Tibial artery (tissue), 4 donors: ENCODE data around the gene A2M.

Experiments used
- DNase-seq, 2 donors: peaks; one replicate each; pipeline ENCODE4 v3.0.0-alpha.2; 2019
- H3K27ac ChIP-seq, 2 donors: fragments of 200-600 bp; sonication (generic) in 1 of 2; 1 replicate in 1 of 2; 2 replicates in 1 of 2; pipeline ENCODE4 v1.5.1; 2018 to 2019; ENCODE audit warnings: mild to moderate bottlenecking in 1 of 2
- H3K27me3 ChIP-seq, 2 donors: fragments of 200-600 bp; sonication (generic) in 1 of 2; one replicate each; pipeline versions ENCODE4 v1.5.1 to v1.6.0; 2016 to 2019
- H3K36me3 ChIP-seq, 3 donors: fragments of 200-600 bp; sonication (generic) in 2 of 3; one replicate each; pipeline ENCODE4 v1.5.1; 2016 to 2019; ENCODE audit warnings: mild to moderate bottlenecking in 2 of 3
- H3K4me1 ChIP-seq, 4 donors: fragments of 200-600 bp; sonication (generic) in 2 of 4; 1 replicate in 3 of 4; 2 replicates in 1 of 4; pipeline ENCODE4 v1.5.1; 2016 to 2019
- H3K4me3 ChIP-seq, 2 donors: fragments of 200-600 bp; sonication (generic) in 1 of 2; 1 replicate in 1 of 2; 2 replicates in 1 of 2; pipeline ENCODE4 v1.5.1; 2018 to 2019; ENCODE audit warnings: mild to moderate bottlenecking in 2 of 2
- H3K9me3 ChIP-seq, 3 donors: fragments of 200-600 bp; sonication (generic) in 1 of 3; one replicate each; pipeline ENCODE4 v1.5.1; 2016 to 2019
- intact Hi-C: fragments of 100-400 bp; cut with DNase I; formaldehyde crosslinking; loops from one replicate; pipeline ENCODE4 v1.15.0; 2023; ENCODE audit warnings: low total_unique reads
- TF ChIP-seq, protein P1 (sequence below), 2 experiments: fragments of 200-600 bp in 1 of 2; fragments of 450-650 bp in 1 of 2; IDR thresholded peaks; one replicate each; pipeline ENCODE4 v1.5.1; 2017 to 2019; ENCODE audit warnings: antibody characterized with exemption in 2 of 2, mild to moderate bottlenecking in 1 of 2, moderate library complexity in 1 of 2

A2M gene

DNA sequence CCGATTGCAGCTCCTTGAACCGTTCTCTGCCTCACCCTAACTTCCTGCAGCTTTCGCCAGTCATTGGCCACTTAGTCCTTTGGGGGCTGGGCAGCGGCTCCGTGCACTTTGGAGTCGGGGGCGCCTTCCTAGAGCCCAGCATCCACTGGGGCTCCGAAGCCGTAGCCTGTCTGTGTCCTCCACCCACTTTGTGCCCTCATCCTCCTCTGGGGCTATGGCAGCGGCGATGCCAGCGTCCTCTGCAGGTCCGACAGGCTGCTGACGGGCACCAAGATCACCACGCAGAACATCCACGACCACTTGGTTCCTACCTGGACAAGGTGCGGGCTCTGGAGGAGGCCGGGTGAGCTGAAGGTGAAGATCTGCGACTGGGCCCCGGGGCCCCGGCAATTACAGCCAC lies 11.8 kb upstream of the A2M start:
- TF ChIP-seq, protein P1, sequence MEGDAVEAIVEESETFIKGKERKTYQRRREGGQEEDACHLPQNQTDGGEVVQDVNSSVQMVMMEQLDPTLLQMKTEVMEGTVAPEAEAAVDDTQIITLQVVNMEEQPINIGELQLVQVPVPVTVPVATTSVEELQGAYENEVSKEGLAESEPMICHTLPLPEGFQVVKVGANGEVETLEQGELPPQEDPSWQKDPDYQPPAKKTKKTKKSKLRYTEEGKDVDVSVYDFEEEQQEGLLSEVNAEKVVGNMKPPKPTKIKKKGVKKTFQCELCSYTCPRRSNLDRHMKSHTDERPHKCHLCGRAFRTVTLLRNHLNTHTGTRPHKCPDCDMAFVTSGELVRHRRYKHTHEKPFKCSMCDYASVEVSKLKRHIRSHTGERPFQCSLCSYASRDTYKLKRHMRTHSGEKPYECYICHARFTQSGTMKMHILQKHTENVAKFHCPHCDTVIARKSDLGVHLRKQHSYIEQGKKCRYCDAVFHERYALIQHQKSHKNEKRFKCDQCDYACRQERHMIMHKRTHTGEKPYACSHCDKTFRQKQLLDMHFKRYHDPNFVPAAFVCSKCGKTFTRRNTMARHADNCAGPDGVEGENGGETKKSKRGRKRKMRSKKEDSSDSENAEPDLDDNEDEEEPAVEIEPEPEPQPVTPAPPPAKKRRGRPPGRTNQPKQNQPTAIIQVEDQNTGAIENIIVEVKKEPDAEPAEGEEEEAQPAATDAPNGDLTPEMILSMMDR (IDR thresholded peaks at IDR 0.05) = no peak
- intact Hi-C loops = no loop called here
- H3K9me3 ChIP-seq = no peaks in the 10 kb centered on the region
- no peak overlapping the region for H3K4me3 ChIP-seq
- H3K27ac ChIP-seq = no peak overlapping the region
- H3K36me3 ChIP-seq = no peaks in the 10 kb centered on the region
- H3K4me1 ChIP-seq = peaks cover 0 to 12% (median 5%) of the 10 kb centered on the region in 4 donors
- no peaks in the 10 kb centered on the region for H3K27me3 ChIP-seq
- no peak for DNase-seq

DNA sequence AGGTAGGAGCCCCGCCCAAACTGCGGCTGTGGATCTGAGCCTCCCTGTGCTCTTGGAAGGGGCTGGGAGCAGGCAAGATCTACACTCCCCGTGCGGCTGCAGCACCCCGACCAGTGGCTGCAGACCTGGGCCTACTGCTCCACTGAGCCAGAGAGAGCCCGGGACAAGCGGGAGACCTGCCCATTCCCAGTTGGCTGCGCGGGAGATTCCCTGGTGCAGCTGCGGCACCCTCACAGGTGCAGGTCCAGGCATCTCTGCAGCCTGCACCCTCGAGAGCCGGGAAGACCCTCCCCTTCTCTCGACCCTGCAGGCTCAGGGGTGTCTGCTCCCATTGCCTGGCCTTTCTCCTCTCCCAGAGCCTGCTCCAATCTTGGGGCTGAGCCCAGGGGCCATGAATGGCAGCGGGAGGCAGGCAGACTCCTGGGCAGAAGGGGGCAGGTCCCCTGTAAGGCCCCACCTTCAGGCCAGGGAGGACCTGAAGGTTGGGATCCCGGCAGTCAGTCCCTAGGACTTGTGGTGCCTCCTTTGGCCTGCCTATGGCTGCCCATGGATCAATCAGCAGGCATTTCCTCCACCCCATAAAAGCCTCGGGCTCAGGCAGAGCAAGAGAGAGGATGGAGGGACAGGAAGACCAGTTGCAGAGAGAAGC lies 8.8 kb upstream of the A2M start:
- Histone ChIP-seq H3K9me3 (no peaks in the 10 kb centered on the region), H3K36me3 (no peaks in the 10 kb centered on the region), H3K4me1 (peaks cover 0 to 30% (median 11%) of the 10 kb centered on the region in 4 donors), H3K27me3 (no peaks in the 10 kb centered on the region), H3K4me3 (peak overlapping the region; percentile 37 to 44), H3K27ac (peak overlapping the region; percentile 42 to 83)
- DNase-seq = no peak
- TF ChIP-seq, protein P1 (IDR thresholded peaks at IDR 0.05) = no peak
- intact Hi-C loops = no loop called here

DNA sequence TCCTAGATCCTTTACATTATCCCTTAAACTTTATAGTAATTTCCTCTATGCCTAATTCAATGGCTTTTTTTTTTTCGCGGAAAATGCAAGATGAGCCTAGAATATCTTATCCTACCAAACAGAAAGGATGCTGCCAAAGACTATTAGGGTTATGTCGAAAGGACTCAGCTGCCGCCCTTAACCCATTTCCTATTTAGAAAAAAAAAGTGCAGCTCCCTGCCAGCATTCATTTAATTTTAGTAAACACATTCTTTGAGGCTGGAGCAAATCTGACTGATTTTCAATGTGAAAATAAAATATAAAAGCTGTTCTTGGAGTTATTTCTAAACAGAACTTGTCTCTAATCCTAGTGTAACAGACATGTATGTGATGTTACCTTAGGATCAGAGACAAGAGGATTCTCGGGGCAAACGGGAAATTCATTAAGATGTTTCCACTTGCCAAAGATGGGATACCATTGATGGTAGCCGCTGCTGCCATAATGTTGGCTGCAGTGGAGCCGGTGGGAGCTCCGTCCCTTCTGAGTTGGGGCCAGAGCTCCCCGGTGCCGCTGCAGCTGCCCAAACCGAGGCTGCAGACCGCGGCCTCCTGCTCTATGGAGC lies 8.2 kb upstream of the A2M start:
- intact Hi-C loops = no loop called here
- H3K27me3 ChIP-seq = no peaks in the 10 kb centered on the region
- H3K36me3 ChIP-seq = no peaks in the 10 kb centered on the region
- peaks cover 0 to 36% (median 17%) of the 10 kb centered on the region in 4 donors for H3K4me1 ChIP-seq
- H3K27ac ChIP-seq = peak overlapping the region; percentile 42 to 83
- TF ChIP-seq, protein P1 (IDR thresholded peaks at IDR 0.05) = no peak
- H3K4me3 ChIP-seq = peak overlapping the region; percentile 37 to 44
- no peak for DNase-seq
- H3K9me3 ChIP-seq = no peaks in the 10 kb centered on the region

DNA sequence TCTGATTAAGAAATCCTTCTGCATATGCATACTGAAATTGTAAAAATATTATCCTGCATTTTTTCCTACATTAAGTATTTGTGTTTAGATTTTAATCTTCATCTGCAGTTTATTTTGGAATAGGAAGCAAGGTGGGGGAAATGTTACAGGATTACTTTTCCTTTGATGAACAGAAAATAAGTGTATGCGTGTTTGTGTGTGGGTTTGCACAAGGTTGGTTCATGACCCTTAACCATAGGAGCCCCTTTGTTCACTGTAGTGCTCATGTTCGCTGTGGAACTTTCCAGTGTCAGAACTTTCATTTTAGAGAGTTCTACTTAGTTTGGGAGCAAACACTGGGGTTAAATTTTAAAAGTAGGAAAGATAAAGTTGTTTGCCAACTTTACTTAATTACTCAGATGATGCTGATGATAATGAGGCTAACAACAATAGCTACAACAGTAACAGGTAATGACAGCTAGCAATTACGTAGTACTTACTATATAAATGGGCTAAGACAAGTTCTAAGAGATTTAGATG lies 6.4 kb upstream of the A2M start:
- DNase-seq = no peak
- H3K27ac ChIP-seq = peak overlapping the region; percentile 14 to 83
- peaks cover 0 to 53% (median 31%) of the 10 kb centered on the region in 4 donors for H3K4me1 ChIP-seq
- H3K9me3 ChIP-seq = no peaks in the 10 kb centered on the region
- no peaks in the 10 kb centered on the region for H3K27me3 ChIP-seq
- peak overlapping the region; percentile 9 to 20 for H3K4me3 ChIP-seq
- no peaks in the 10 kb centered on the region for H3K36me3 ChIP-seq
- TF ChIP-seq, protein P1 (IDR thresholded peaks at IDR 0.05) = no peak
- intact Hi-C loops = no loop called here

DNA sequence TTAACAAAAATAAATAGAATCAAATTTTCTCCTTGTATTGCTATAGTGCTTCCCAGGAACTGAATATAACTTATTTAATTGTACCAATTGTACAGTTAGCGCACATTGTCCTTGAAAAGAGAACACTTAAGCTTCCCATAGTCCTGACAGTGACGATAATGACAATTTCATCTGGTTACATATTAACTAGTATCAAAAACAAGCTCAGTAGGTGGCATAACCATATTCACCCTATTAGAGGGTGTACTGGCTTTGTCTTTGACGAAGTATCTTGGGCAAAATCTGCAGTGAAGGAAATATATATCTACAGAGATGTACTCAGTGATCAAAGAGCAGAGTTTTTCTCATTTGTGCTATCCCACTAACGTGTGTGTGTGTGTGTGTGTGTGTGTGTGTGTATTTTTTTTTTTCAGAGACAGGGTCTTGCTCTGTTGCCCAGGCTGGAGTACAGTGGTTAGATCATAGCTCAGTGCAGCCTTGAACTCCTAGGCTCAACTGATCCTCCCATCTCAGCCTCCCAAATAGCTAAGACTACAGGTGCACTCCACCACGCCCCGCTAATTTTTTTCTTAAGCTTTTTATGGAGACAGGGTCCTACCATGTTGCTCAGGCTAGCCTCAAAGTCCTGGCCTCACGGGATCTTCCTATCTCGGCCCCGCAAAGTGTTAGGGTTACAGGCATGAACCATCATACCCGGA lies 4.9 kb upstream of the A2M start:
- Histone ChIP-seq H3K27ac (peak overlapping the region; percentile 83 to 86), H3K9me3 (no peaks in the 10 kb centered on the region), H3K36me3 (no peaks in the 10 kb centered on the region), H3K27me3 (no peaks in the 10 kb centered on the region), H3K4me1 (peaks cover 0 to 60% (median 36%) of the 10 kb centered on the region in 4 donors), H3K4me3 (no peak overlapping the region)
- intact Hi-C loops = no loop called here
- TF ChIP-seq, protein P1 (IDR thresholded peaks at IDR 0.05) = no peak
- DNase-seq = no peak
